Neural cell (in vitro differentiated cells): ENCODE results near the gene SERGEF.

Source experiments
- EP300 ChIP-seq: fragments of 450-650 bp; conservative IDR thresholded peaks from 2 replicates; pipeline ENCODE4 v1.6.1; 2014; ENCODE audit warnings: antibody characterized with exemption, mild to moderate bottlenecking, moderate library complexity; ENCODE audit not compliant: poor library complexity, severe bottlenecking
- EZH2 ChIP-seq: fragments of 200-600, 300-800 bp; shearing (Covaris generic), sonication (generic); IDR thresholded peaks from 2 replicates; pipeline ENCODE4 v1.6.1; 2014; ENCODE audit warnings: antibody characterized with exemption, low read length, borderline replicate concordance, mild to moderate bottlenecking; ENCODE audit not compliant: insufficient read depth, poor library complexity, severe bottlenecking
- POLR2AphosphoS5 ChIP-seq: IDR thresholded peaks from 2 replicates; pipeline ENCODE4 v1.6.1; 2012
- RAD21 ChIP-seq: fragments of 450-650 bp; conservative IDR thresholded peaks from 2 replicates; pipeline ENCODE4 v1.6.1; 2014; ENCODE audit warnings: antibody characterized with exemption, mild to moderate bottlenecking, moderate library complexity
- TF ChIP-seq, protein P1 (sequence below): fragments of 450-650 bp; IDR thresholded peaks from 2 replicates; pipeline ENCODE4 v1.5.1; 2014; ENCODE audit warnings: antibody characterized with exemption, mild to moderate bottlenecking, moderate library complexity; ENCODE audit not compliant: poor library complexity, severe bottlenecking

DNA sequence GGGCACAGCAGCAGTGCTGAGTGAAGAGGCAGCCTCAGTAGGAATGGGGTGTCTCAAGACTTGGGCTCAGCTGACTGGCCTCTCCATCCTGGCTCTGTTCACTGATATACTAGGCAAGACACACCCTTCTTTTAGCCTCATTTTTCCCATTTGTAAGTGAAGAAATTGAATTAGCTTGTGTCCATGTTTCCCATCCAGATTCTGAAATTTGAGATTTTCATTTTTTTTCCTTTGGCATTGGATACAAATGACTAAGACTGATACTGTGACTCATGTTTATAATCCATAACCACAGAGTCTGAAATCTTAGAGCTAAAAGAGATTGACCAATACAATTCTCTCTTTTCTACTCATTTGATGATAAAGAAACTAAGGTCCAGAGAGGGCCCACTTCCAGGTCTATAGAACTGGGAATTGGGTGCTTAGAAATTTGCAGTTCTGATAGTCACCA lies 167.4 kb downstream of the SERGEF start:
- TF ChIP-seq EP300 (no peak), EZH2 (no peak), POLR2AphosphoS5 (no peak), RAD21 (no peak)
- TF ChIP-seq, protein P1, sequence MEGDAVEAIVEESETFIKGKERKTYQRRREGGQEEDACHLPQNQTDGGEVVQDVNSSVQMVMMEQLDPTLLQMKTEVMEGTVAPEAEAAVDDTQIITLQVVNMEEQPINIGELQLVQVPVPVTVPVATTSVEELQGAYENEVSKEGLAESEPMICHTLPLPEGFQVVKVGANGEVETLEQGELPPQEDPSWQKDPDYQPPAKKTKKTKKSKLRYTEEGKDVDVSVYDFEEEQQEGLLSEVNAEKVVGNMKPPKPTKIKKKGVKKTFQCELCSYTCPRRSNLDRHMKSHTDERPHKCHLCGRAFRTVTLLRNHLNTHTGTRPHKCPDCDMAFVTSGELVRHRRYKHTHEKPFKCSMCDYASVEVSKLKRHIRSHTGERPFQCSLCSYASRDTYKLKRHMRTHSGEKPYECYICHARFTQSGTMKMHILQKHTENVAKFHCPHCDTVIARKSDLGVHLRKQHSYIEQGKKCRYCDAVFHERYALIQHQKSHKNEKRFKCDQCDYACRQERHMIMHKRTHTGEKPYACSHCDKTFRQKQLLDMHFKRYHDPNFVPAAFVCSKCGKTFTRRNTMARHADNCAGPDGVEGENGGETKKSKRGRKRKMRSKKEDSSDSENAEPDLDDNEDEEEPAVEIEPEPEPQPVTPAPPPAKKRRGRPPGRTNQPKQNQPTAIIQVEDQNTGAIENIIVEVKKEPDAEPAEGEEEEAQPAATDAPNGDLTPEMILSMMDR = no peak
